Measurements from ENCODE around the gene CTU2. TPM values are rescaled to one million over a fixed set of nuclear protein-coding genes. Genes with fewer than 3 reads are reported as not detected.

Gene CTU2
- total RNA-seq, 2 donors from 2014 or later: 5.7 to 10.2 TPM

- no peak overlapping the region for H3K4me3 ChIP-seq
- no peaks in the 10 kb centered on the region for H3K9me3 ChIP-seq
- H3K4me1 ChIP-seq: no peaks in the 10 kb centered on the region
- WGBS, 2 donors: 70 to 82% methylated on average over 7 to 27 of the region's 31 CpGs
- TF ChIP-seq CTCF (IDR thresholded peaks at IDR 0.05): no peak
- no peak for TF ChIP-seq POLR2A (IDR thresholded peaks at IDR 0.05)
- intact Hi-C loops (cut with DNase I): no loop called here
- no peaks in the 10 kb centered on the region for H3K27me3 ChIP-seq
- H3K27ac ChIP-seq: no peak overlapping the region
- no peak for ATAC-seq
- peaks cover 0 to 9% of the 10 kb centered on the region in 2 donors for H3K36me3 ChIP-seq (replicated peaks in 1 of 2; ENCODE audit: insufficient read depth in 1 of 2, low read depth in 2 of 2)
- no peak for DNase-seq
Observed at GRCh38 chr16:88724855-88725555, 18.7 kb downstream of the CTU2 start.

- WGBS, 2 donors: 81 to 97% methylated on average over 6 to 30 of the region's 32 CpGs
- no peak overlapping the region for H3K27ac ChIP-seq
- intact Hi-C loops (cut with DNase I): no loop called here
- H3K9me3 ChIP-seq: no peaks in the 10 kb centered on the region
- no peak for TF ChIP-seq POLR2A (IDR thresholded peaks at IDR 0.05)
- no peak for TF ChIP-seq CTCF (IDR thresholded peaks at IDR 0.05)
- no peak for DNase-seq
- H3K4me3 ChIP-seq: no peak overlapping the region
- H3K27me3 ChIP-seq: no peaks in the 10 kb centered on the region
- ATAC-seq: no peak
- no peaks in the 10 kb centered on the region for H3K4me1 ChIP-seq
- peaks cover 0 to 9% of the 10 kb centered on the region in 2 donors for H3K36me3 ChIP-seq (replicated peaks in 1 of 2; ENCODE audit: insufficient read depth in 1 of 2, low read depth in 2 of 2)
Observed at GRCh38 chr16:88725609-88726407, 19.5 kb downstream of the CTU2 start.

GRCh38 chr16:88726408-88726749 is 20.1 kb downstream of the CTU2 start:
- intact Hi-C loops (cut with DNase I): no loop called here
- ATAC-seq (no peak), DNase-seq (no peak)
- 84 to 100% methylated on average over 4 to 16 of the region's 17 CpGs for WGBS, 2 donors
- H3K4me1 ChIP-seq: no peaks in the 10 kb centered on the region
- no peaks in the 10 kb centered on the region for H3K9me3 ChIP-seq
- H3K27ac ChIP-seq: no peak overlapping the region
- no peak for TF ChIP-seq CTCF (IDR thresholded peaks at IDR 0.05)
- no peak for TF ChIP-seq POLR2A (IDR thresholded peaks at IDR 0.05)
- H3K36me3 ChIP-seq (replicated peaks in 1 of 2; ENCODE audit: insufficient read depth in 1 of 2, low read depth in 2 of 2): peaks cover 0 to 9% of the 10 kb centered on the region in 2 donors
- H3K4me3 ChIP-seq: no peak overlapping the region
- no peaks in the 10 kb centered on the region for H3K27me3 ChIP-seq

DNA sequence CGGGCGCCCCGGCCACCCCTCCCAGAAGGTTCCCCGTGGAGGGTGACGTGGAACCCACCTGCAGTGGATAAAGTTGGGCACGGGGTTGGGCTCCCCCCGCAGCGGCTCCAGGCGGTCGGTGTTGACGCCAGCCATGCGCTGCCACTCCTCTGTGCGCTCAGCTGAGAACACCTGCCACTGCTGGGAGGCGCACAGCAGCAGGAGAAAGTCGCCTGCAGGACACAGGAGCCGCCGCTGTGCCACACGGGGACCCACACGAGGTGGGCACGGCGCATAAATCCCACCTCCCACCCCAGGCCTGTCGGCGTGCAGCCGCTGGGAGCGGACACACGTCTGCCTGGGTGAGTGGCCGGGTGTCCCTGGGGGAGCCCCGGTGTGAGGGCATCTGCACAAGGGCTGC is 20.7 kb downstream of the CTU2 start:
- Histone ChIP-seq H3K4me1 (no peaks in the 10 kb centered on the region), H3K4me3 (no peak overlapping the region), H3K27me3 (no peaks in the 10 kb centered on the region), H3K9me3 (no peaks in the 10 kb centered on the region), H3K36me3 (replicated peaks in 1 of 2; ENCODE audit: insufficient read depth in 1 of 2, low read depth in 2 of 2) (peaks cover 0 to 8% of the 10 kb centered on the region in 2 donors), H3K27ac (no peak overlapping the region)
- DNase-seq (no peak), ATAC-seq (no peak)
- intact Hi-C loops (cut with DNase I): no loop called here
- 93 to 96% methylated on average over 3 to 28 of the region's 28 CpGs for WGBS, 2 donors
- no peak for TF ChIP-seq CTCF (IDR thresholded peaks at IDR 0.05)
- no peak for TF ChIP-seq POLR2A (IDR thresholded peaks at IDR 0.05)
